ENCODE data around the gene AXIN1.
"Not testable (repeated sequence)": the region's sequence is repeated elsewhere in the genome, so short reads cannot be mapped to it uniquely, and the experiment has no call there.

Gene AXIN1

GRCh38 chr16:370443-370842, 17.9 kb upstream of the AXIN1 start, which contains the start of gene MRPL28:
Gene MRPL28 (minus strand): TSS chr16:370538. CDS start chr16:370218, 320 bp downstream.
- DNase-seq = peak; percentile 94 to 95

- DNase-seq = no peak
Measured at GRCh38 chr16:369866-370436, 17.4 kb upstream of the AXIN1 start.

GRCh38 chr16:369275-369865, 16.8 kb upstream of the AXIN1 start:
- DNase-seq = no peak

- DNase-seq = no peak
Measured at GRCh38 chr16:368388-369158, 16.1 kb upstream of the AXIN1 start.

- no peak for DNase-seq
Measured at GRCh38 chr16:367333-367903, 14.9 kb upstream of the AXIN1 start.

GRCh38 chr16:366476-366875, 14.0 kb upstream of the AXIN1 start:
- no peak for DNase-seq

- DNase-seq = no peak
Measured at GRCh38 chr16:364595-365491, 12.3 kb upstream of the AXIN1 start.

DNA sequence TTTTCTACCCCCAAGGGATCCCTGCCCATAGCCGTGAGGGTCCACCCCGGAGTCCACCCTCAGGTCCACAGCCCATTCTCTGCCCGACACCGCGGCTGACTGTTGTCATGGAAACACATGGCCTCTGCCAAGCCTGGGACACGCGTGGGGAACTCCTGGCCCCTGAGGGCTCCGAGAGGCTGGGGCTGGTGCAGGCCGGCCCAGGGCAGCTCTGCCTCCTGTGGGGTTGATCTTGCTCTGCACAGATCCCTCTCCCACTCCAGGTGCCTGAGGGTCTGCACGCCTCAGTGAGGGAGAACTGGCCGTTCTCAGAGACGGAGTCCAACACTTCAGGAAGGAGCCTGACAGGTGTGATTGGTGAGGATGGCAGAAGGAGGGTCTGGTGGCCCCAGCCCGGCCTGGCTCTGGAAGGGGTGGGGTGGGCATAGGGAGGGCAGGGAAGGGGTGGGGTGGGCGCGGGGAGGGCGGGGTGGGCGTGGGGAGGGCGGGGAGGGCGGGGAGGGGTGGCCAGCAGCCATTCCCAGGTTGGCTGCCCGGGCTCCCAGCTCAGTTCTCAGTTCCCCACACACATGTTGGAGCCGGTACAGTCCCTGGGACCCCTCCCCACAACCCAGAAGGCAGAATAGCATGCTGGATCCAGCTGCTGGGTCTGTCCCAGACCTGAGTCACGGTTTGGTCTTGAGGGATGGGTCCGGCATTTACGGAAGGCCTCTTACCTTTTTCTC, 11.4 kb upstream of the AXIN1 start:
- DNase-seq = no peak

DNA sequence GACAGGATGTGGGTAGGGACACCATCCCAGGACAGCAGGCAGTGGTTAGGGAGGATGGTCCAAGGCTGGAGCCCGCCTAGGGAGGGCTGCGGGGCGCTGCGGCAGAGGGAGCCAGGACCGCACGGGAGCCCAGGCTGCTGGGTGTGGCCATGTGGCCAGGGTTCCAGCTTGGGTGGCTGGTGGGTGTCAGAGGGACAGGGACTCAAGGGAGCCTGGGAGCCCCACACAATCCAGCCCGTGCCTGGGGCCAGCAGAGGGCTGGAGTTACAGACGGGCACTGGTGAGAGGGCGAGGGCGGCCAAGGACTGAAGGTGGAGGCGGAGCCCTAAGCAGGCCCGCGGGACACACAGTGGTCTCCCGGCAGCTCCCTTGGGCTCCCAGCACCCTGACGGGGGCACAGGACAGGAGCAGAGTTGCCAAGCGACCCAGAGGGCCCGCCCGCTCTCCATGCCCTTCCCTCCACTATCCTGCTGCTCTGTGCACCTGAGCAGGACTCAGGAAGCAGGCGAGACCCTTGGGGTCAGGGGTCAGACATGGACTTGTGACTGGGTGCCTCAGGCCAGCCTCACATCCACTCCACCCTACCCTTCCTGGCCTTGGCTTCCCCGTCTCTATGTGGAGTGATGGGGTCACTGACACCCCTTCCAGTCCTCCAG, 10.7 kb upstream of the AXIN1 start:
- DNase-seq = no peak

DNA sequence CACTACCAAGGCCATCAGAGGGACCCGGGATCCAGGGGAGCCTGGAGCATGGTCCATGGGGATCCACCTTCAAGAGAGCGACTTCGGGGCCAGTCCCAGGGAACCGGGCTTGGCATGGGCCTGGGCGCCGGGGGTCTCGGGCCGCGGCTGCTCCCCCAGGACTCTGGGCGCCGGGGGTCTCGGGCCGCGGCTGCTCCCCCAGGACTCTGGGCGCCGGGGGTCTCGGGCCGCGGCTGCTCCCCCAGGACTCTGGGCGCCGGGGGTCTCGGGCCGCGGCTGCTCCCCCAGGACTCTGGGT, 10.1 kb upstream of the AXIN1 start:
- DNase-seq = not testable (repeated sequence)

GRCh38 chr16:361872-362701, 9.6 kb upstream of the AXIN1 start:
- DNase-seq = peak; percentile 79

- no peak for DNase-seq
Measured at GRCh38 chr16:361341-361871, 8.9 kb upstream of the AXIN1 start.

- no peak for DNase-seq
Measured at GRCh38 chr16:360698-361336, 8.3 kb upstream of the AXIN1 start.

DNA sequence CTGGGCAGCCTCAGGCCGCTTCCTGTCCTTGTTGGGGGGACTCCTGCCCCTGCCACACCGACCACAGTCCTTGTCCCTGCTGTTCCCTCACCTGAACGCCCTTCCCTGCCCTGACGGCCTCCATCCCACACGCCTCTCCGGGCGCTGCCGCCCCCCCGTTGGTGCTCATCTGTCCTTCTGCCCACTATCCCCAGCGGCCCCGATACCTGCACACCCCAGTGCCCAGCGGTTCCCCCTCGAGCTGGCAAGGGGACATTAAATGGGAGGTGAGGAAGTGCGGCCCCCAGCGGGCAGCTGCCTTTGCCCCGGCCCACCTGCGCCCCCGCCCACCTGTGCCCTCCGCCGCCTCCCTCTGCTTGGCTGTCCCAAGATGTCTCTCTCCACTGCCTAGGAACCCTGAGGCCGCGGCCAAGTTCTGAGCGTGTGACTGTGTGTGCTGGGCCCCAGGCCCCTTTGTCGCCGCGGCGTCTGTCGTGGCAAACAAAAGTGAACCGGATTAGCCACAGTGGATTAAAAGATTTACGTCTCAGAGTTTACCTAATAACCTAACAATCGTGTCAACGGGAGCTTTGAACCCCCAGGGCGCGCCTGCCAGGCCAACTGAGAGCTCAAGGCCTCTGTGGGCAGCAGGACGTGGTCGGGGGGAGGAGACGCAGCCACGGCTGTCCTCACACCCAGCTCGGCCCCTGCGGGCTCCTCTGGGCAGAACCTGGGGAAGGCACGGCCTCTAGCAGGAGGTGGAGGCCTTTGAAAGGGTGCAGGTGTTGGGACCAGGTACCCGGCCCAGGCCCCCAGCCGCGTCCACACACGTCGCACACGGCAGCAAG, 7.6 kb upstream of the AXIN1 start:
- DNase-seq = no peak

GRCh38 chr16:359067-359763, 6.7 kb upstream of the AXIN1 start:
- DNase-seq = no peak

- DNase-seq = no peak
Measured at GRCh38 chr16:356741-357140, 4.2 kb upstream of the AXIN1 start.

GRCh38 chr16:354971-355461, 2.5 kb upstream of the AXIN1 start:
- DNase-seq = peak; percentile 63 to 76

GRCh38 chr16:354291-354881, 1.9 kb upstream of the AXIN1 start:
- no peak for DNase-seq

Data from CD4-positive, alpha-beta T cell treated with Interleukin-4 for 1 hour (primary cell).